ENCODE data around the gene DMGDH.

DMGDH gene

GRCh38 chr5:79014631-79015030 lies 54.8 kb downstream of the DMGDH start:
- DNase-seq = no peak
- TF ChIP-seq POLR2A (IDR thresholded peaks at IDR 0.05; ENCODE audit: low read length) (no peak), GATA1 (IDR thresholded peaks at IDR 0.05; ENCODE audit: low read depth, low read length) (no peak)

- no peak for DNase-seq
- TF ChIP-seq GATA1 (IDR thresholded peaks at IDR 0.05; ENCODE audit: low read depth, low read length) (no peak), POLR2A (IDR thresholded peaks at IDR 0.05; ENCODE audit: low read length) (no peak)
Observed at GRCh38 chr5:79011869-79012268, 57.6 kb downstream of the DMGDH start.

- TF ChIP-seq GATA1 (IDR thresholded peaks at IDR 0.05; ENCODE audit: low read depth, low read length) = no peak
- no peak for TF ChIP-seq POLR2A (IDR thresholded peaks at IDR 0.05; ENCODE audit: low read length)
- DNase-seq = no peak
Observed at GRCh38 chr5:79011219-79011836, 58.1 kb downstream of the DMGDH start.

GRCh38 chr5:79008362-79008761 lies 61.1 kb downstream of the DMGDH start:
- DNase-seq = no peak
- TF ChIP-seq GATA1 (IDR thresholded peaks at IDR 0.05; ENCODE audit: low read depth, low read length) (no peak), POLR2A (IDR thresholded peaks at IDR 0.05; ENCODE audit: low read length) (no peak)

- TF ChIP-seq POLR2A (IDR thresholded peaks at IDR 0.05; ENCODE audit: low read length) (no peak), GATA1 (IDR thresholded peaks at IDR 0.05; ENCODE audit: low read depth, low read length) (no peak)
- DNase-seq = no peak
Observed at GRCh38 chr5:79007872-79008271, 61.6 kb downstream of the DMGDH start.

- TF ChIP-seq POLR2A (IDR thresholded peaks at IDR 0.05; ENCODE audit: low read length) (no peak), GATA1 (IDR thresholded peaks at IDR 0.05; ENCODE audit: low read depth, low read length) (no peak)
- no peak for DNase-seq
Observed at GRCh38 chr5:79005936-79006631, 63.4 kb downstream of the DMGDH start.

GRCh38 chr5:79005151-79005550 lies 64.3 kb downstream of the DMGDH start:
- TF ChIP-seq GATA1 (IDR thresholded peaks at IDR 0.05; ENCODE audit: low read depth, low read length) (no peak), POLR2A (IDR thresholded peaks at IDR 0.05; ENCODE audit: low read length) (no peak)
- DNase-seq = no peak

- TF ChIP-seq GATA1 (IDR thresholded peaks at IDR 0.05; ENCODE audit: low read depth, low read length) = no peak
- DNase-seq = no peak
Observed at GRCh38 chr5:79002374-79002773, 67.1 kb downstream of the DMGDH start.

GRCh38 chr5:79001471-79001870 lies 68.0 kb downstream of the DMGDH start:
- no peak for TF ChIP-seq POLR2A (IDR thresholded peaks at IDR 0.05; ENCODE audit: low read length)

GRCh38 chr5:78997090-78997489 lies 72.4 kb downstream of the DMGDH start:
- TF ChIP-seq POLR2A (IDR thresholded peaks at IDR 0.05; ENCODE audit: low read length) (no peak), GATA1 (IDR thresholded peaks at IDR 0.05; ENCODE audit: low read depth, low read length) (no peak)
- DNase-seq = no peak

More at GRCh38 chr5:79001471-79001870, 68.0 kb downstream of the DMGDH start:
- DNase-seq = no peak

GRCh38 chr5:78995521-78996007 lies 73.9 kb downstream of the DMGDH start:
- DNase-seq = no peak
- TF ChIP-seq POLR2A (IDR thresholded peaks at IDR 0.05; ENCODE audit: low read length) = no peak
- TF ChIP-seq GATA1 (IDR thresholded peaks at IDR 0.05; ENCODE audit: low read depth, low read length) = no peak

GRCh38 chr5:78993165-78993564 lies 76.3 kb downstream of the DMGDH start:
- TF ChIP-seq POLR2A (IDR thresholded peaks at IDR 0.05; ENCODE audit: low read length) (no peak), GATA1 (IDR thresholded peaks at IDR 0.05; ENCODE audit: low read depth, low read length) (no peak)
- no peak for DNase-seq

GRCh38 chr5:78992146-78992545 lies 77.3 kb downstream of the DMGDH start:
- TF ChIP-seq POLR2A (IDR thresholded peaks at IDR 0.05; ENCODE audit: low read length) (no peak), GATA1 (IDR thresholded peaks at IDR 0.05; ENCODE audit: low read depth, low read length) (no peak)
- no peak for DNase-seq

GRCh38 chr5:78989080-78989479 lies 80.4 kb downstream of the DMGDH start:
- no peak for DNase-seq

GRCh38 chr5:78985725-78986223 lies 83.7 kb downstream of the DMGDH start:
- TF ChIP-seq GATA1 (IDR thresholded peaks at IDR 0.05; ENCODE audit: low read depth, low read length) (no peak), POLR2A (IDR thresholded peaks at IDR 0.05; ENCODE audit: low read length) (peak; percentile 27)
- peak; percentile 82 to 86 for DNase-seq

More at GRCh38 chr5:78989080-78989479, 80.4 kb downstream of the DMGDH start:
- TF ChIP-seq GATA1 (IDR thresholded peaks at IDR 0.05; ENCODE audit: low read depth, low read length) = no peak
- no peak for TF ChIP-seq POLR2A (IDR thresholded peaks at IDR 0.05; ENCODE audit: low read length)

Measured in erythroblast (primary cell).